ENCODE results near the gene CAMTA1.
"Not testable (repeated sequence)": the region's sequence is repeated elsewhere in the genome, so short reads cannot be mapped to it uniquely, and the experiment has no call there.

The CAMTA1 gene

GRCh38 chr1:7783826-7784491 lies 998.7 kb downstream of the CAMTA1 start, which contains the start of gene PER3:
PER3 (plus strand) TSS chr1:7784291; CDS start chr1:7784878, 587 bp downstream.
- DNase-seq, result peak; percentile 74

- no peak for DNase-seq
Observed at GRCh38 chr1:7784492-7785071, 999.3 kb downstream of the CAMTA1 start.

GRCh38 chr1:7785108-7785507 lies 999.9 kb downstream of the CAMTA1 start:
- no peak for DNase-seq

DNA sequence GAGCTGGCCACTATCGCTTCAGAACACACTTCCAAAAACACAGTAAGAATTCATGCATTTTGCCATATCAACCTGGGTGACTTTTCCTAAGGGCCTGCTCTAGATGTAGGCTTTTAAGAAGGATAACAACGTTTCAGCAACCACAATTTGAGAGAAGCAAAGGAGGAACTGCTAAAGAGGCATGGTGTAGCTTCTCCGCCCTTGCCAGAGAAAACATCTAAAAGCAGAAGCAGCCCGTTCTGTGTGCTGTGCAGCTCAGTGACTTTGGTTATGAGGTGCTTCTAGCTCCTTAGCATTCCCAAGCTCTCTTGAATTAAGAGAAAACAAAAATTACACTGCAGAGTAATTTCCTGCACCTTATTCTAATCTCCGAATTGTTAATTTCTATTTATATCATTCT lies 1001.5 kb downstream of the CAMTA1 start:
- DNase-seq, result peak; percentile 2

- DNase-seq, result no peak
Observed at GRCh38 chr1:7789828-7790227, 1004.6 kb downstream of the CAMTA1 start.

GRCh38 chr1:7791027-7791426 lies 1005.8 kb downstream of the CAMTA1 start:
- not testable (repeated sequence) for DNase-seq

GRCh38 chr1:7795406-7795805 lies 1010.2 kb downstream of the CAMTA1 start:
- DNase-seq, result no peak

GRCh38 chr1:7805460-7805859 lies 1020.2 kb downstream of the CAMTA1 start:
- no peak for DNase-seq

DNA sequence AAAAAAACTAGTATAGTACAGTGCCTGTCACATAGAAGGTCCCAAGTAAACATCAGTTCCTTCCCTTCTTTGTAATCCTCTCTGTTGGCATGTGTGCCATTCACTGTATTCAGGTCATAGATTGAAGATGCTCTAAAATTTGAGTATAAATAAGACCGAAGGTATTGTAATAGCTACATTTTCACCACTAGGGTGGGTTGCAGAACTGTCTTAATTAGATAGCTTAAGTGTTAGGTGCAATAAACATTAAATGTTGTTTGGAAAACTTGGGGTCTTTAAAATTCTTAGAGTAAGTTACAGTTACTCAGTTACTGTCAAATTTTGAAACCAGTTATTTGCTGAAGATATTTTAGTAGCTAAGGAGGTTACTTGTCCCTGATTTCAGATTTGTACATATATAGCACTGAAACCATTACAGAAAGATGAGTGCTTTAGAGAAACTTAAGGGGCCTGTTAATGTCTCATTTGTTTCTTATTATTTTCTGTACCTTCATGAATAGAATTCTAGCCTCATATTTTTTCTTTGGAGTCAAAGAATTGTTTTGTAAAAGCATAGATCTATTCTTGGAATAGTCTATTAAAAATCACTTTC lies 1023.1 kb downstream of the CAMTA1 start:
- DNase-seq, result peak; percentile 25

DNA sequence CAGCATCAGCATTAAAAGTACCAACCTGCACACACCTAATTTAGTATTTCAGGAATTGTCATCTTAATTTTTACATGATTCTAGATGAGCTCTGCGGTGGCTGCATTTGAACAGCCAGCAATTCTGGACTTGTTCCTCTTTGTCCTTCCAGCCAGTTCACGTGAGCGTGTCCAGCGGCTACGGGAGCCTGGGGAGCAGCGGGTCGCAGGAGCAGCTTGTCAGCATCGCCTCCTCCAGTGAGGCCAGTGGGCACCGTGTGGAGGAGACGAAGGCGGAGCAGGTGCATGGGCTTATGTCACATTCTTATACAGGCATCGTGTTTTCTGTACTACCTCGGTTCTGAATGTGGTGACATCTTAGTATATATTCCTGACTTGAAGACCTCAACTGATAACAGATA lies 1024.5 kb downstream of the CAMTA1 start:
- no peak for DNase-seq

DNA sequence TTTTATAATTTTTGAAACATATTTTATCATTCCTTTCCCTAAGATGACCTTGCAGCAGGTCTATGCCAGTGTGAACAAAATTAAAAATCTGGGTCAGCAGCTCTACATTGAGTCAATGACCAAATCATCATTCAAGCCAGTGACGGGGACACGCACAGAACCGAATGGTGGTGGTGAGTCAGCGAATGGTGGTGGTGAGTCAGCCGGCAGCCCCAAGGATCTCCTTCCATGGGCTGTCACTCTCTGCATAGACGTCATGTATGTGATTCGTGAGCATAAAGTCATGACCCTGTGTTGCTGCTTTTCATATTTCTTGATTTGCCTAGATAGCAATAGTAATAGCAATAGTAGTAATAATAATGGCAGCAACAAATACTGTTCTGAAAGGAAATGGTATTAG lies 1025.1 kb downstream of the CAMTA1 start:
- peak; percentile 3 for DNase-seq

DNA sequence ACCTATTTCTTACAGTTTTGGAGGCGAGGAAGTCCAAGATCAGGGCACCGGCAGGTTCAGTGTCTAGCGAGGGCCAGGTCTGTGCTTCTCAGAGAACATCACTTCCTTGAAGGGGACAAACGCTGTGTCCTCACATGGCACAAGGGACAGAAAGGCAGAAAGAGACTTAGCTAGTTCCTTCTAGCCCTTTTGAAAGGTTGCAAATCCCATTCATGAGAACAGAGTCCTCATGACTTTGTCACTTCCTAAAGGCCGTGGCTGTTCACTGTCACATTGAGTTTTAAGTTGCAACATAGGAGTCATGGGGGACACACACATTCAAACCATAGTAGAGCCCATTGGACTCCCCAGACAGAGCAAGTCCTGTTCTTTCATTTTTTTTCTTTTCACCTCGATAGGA lies 1026.2 kb downstream of the CAMTA1 start:
- no peak for DNase-seq

GRCh38 chr1:7813677-7814373 lies 1028.6 kb downstream of the CAMTA1 start:
- no peak for DNase-seq

Measured in GDM1 (cell line).